Lung (tissue), 12 donors: ENCODE measurements around the gene UMPS. TPM values are rescaled to one million over a fixed set of nuclear protein-coding genes. Genes with fewer than 3 reads are reported as not detected.

Experiments
- ATAC-seq: fragments of 200-7000 bp; cut with Tn5 transposase; one replicate; pipeline ENCODE4 v1.9.1; 2020; ENCODE audit warnings: moderate number of reproducible peaks; ENCODE audit not compliant: insufficient read depth, low FRiP score
- DNase-seq, 3 donors: peaks; one replicate each; pipeline ENCODE4 v3.0.0-alpha.2; 2013 to 2017
- H3K27ac ChIP-seq, 2 donors: one replicate each; pipeline ENCODE4 v1.5.1; 2013; ENCODE audit warnings: mild to moderate bottlenecking in 2 of 2, moderate library complexity in 2 of 2, control low read depth in 1 of 2, inconsistent platforms in 1 of 2, low read depth in 1 of 2, low read length in 1 of 2
- H3K27me3 ChIP-seq, 3 donors: one replicate each; pipeline ENCODE4 v1.5.1; 2013; ENCODE audit warnings: low read length in 2 of 3; ENCODE audit not compliant: control insufficient read depth in 3 of 3, insufficient read depth in 3 of 3
- H3K36me3 ChIP-seq, 4 donors: one replicate each; pipeline ENCODE4 v1.5.1; 2013; ENCODE audit warnings: low read length in 4 of 4, mild to moderate bottlenecking in 1 of 4, moderate library complexity in 1 of 4; ENCODE audit not compliant: control insufficient read depth in 4 of 4, insufficient read depth in 4 of 4
- H3K4me1 ChIP-seq, 5 donors: one replicate each; pipeline ENCODE4 v1.5.1; 2013; ENCODE audit warnings: low read length in 5 of 5, mild to moderate bottlenecking in 2 of 5, moderate library complexity in 1 of 5; ENCODE audit not compliant: control insufficient read depth in 5 of 5, insufficient read depth in 5 of 5
- H3K4me3 ChIP-seq: one replicate; pipeline ENCODE4 v1.5.1; 2013; ENCODE audit warnings: mild to moderate bottlenecking, control low read depth, moderate library complexity
- H3K9ac ChIP-seq, 2 donors: one replicate each; pipeline ENCODE4 v1.5.1; 2013; ENCODE audit warnings: low read length in 2 of 2, control low read depth in 1 of 2; ENCODE audit not compliant: insufficient read depth in 1 of 2
- H3K9me3 ChIP-seq, 4 donors: one replicate each; pipeline ENCODE4 v1.5.1; 2013; ENCODE audit warnings: low read length in 3 of 4, mild to moderate bottlenecking in 1 of 4, moderate library complexity in 1 of 4; ENCODE audit not compliant: control insufficient read depth in 4 of 4, insufficient read depth in 3 of 4
- WGBS, 2 donors: extraction: QIAGEN DNeasy Blood & Tissue Kit; methylation state at CpG; one replicate each; pipeline ENCODE4 v1.1.7; 2013; 5-methylcytosine and 5-hydroxymethylcytosine counted together
- polyA plus RNA-seq, 2 donors: library from polyadenylated mRNA; stranded (reverse); fragments of 200-250 nt; gene quantifications; one replicate each; pipeline ENCODE4 v1.2.1, GENCODE V29; 2013
- total RNA-seq, 2 donors: library from RNA; depleted of rRNA in 1 of 2; stranded (reverse); fragments of >200 nt in 1 of 2; gene quantifications; one replicate each; pipeline ENCODE4 v1.2.1, GENCODE V29; 2014 to 2021
- TF ChIP-seq, protein P1 (sequence below): IDR thresholded peaks from 2 replicates; pipeline ENCODE4 v1.5.1; 2012; ENCODE audit warnings: mild to moderate bottlenecking; ENCODE audit errors: control extremely low read depth, extremely low read depth
- donor health status: control.
- donor health status: control.
- donor health status: Bipolar disorder and iron deficiency.
- donor health status: healthy.
- donor health status: DM: yes; HTN: yes; CAD: no.

The UMPS gene
- total and polyA plus RNA-seq, 4 donors = 17.4 to 27.6 (median 20.4) TPM

DNA sequence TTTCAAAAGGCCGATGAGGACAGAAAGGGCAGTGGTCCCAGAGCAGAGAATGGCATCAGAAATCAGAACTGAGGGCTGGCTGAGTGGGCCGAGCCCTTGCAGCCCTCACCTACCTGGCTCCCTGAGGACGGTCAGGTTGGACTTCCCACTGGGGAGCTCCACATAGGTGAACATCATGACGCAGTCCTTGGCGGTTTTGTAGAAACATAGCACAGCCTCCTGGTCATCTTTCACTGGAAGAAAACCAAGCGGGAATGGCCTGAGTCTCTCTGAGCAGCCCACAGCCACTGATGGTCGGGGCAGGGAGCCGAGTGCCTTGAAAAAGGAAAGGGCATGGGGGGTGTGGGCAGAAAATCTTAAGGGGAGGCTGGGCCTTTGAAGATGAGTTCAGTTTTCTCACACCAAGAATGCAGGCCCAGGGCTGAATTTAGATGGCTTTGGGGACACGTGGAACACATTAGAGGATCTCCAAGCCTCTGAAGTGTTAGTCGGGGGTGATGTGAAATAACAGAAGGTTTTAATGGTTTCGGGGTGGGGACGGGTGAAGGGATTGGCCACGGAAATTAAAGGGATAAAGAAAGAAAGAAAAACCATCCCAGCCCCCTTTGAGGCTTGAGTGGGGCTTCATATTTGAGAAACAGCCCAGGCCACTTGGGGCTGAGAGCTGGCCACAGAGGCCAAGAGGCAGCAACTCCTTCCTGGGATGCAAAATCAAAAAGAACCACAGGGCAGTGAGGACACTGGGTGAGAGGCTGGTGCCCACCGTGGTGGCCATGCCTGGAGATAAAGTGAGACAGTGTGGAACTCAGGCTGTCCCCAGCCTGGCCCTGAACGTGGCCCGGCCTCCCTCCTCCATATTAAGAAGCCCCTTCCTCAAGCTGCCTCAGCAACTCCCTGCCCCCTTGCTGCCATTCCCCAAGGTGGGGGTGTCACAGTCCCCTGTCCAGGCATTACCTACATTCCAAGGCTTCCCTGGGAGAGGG is 36.2 kb downstream of the UMPS start:
- Histone ChIP-seq H3K27ac (no peak overlapping the region), H3K4me1 (peaks cover 0 to 22% (median 10%) of the 10 kb centered on the region in 5 donors), H3K4me3 (no peak overlapping the region), H3K9me3 (no peaks in the 10 kb centered on the region), H3K9ac (no peak overlapping the region), H3K27me3 (no peaks in the 10 kb centered on the region), H3K36me3 (peaks cover 10 to 27% (median 13%) of the 10 kb centered on the region in 4 donors)
- TF ChIP-seq, protein P1, sequence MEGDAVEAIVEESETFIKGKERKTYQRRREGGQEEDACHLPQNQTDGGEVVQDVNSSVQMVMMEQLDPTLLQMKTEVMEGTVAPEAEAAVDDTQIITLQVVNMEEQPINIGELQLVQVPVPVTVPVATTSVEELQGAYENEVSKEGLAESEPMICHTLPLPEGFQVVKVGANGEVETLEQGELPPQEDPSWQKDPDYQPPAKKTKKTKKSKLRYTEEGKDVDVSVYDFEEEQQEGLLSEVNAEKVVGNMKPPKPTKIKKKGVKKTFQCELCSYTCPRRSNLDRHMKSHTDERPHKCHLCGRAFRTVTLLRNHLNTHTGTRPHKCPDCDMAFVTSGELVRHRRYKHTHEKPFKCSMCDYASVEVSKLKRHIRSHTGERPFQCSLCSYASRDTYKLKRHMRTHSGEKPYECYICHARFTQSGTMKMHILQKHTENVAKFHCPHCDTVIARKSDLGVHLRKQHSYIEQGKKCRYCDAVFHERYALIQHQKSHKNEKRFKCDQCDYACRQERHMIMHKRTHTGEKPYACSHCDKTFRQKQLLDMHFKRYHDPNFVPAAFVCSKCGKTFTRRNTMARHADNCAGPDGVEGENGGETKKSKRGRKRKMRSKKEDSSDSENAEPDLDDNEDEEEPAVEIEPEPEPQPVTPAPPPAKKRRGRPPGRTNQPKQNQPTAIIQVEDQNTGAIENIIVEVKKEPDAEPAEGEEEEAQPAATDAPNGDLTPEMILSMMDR = no peak
- no peak for DNase-seq
- 93 to 95% methylated on average over 16 of the region's 16 CpGs for WGBS, 2 donors
- ATAC-seq = no peak

DNA sequence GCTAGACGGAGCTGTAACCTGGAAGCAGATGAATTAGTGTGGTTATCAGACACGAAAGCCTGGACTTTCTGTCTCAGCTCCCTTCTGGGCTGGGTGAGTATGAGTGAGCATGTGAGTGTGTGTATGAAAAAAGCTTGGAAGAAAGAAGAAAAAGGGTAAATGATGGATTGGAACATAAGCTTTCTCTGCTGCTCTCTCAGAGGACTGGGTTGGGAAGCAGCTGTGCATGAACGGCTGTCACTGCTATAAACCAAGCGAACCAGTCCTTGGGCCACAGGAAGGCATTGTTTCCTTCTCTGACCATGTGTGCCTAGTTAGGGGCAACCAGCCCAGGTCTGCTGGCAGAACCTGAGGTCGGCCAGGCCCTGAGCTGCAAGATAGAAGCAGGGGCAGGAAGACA is 37.0 kb downstream of the UMPS start:
- no peak overlapping the region for H3K4me3 ChIP-seq
- no peaks in the 10 kb centered on the region for H3K27me3 ChIP-seq
- peaks cover 10 to 27% (median 13%) of the 10 kb centered on the region in 4 donors for H3K36me3 ChIP-seq
- WGBS, 2 donors = 88 to 93% methylated on average over 5 of the region's 5 CpGs
- peaks cover 3 to 22% (median 14%) of the 10 kb centered on the region in 5 donors for H3K4me1 ChIP-seq
- DNase-seq (no peak), ATAC-seq (no peak)
- H3K9me3 ChIP-seq = no peaks in the 10 kb centered on the region
- no peak overlapping the region for H3K9ac ChIP-seq
- H3K27ac ChIP-seq = no peak overlapping the region
- TF ChIP-seq, protein P1 = no peak

DNA sequence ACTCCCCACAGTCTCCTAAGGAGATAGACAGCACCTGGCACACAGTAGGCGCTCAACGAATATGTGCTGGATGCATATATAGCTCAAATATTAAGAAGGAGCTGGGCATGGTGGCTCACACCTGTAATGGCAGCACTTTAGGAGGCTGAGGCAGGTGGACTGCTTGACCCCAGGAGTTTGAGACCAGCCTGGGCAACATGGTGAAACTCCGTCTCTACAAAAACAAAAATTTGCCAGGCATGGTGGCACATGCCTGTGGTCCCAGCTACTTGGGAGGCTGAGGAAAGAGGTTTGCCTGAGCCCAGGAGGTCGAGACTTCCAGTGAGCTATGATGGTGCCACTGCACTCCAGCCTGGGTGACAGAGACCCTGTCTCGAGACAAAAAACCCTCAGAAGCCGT is 37.4 kb downstream of the UMPS start:
- Histone ChIP-seq H3K27ac (no peak overlapping the region), H3K9ac (no peak overlapping the region), H3K9me3 (no peaks in the 10 kb centered on the region), H3K27me3 (no peaks in the 10 kb centered on the region), H3K4me1 (peaks cover 7 to 22% (median 16%) of the 10 kb centered on the region in 5 donors), H3K4me3 (no peak overlapping the region), H3K36me3 (peaks cover 10 to 26% (median 13%) of the 10 kb centered on the region in 4 donors)
- 90 to 91% methylated on average over 6 of the region's 6 CpGs for WGBS, 2 donors
- no peak for DNase-seq
- TF ChIP-seq, protein P1 = no peak
- no peak for ATAC-seq
